H9 (cell line): ENCODE measurements around the gene HTR3D. TPM values are rescaled to one million over a fixed set of nuclear protein-coding genes. Genes with fewer than 3 reads are reported as not detected.

ENCODE experiments used
- DNase-seq: peaks from one replicate; pipeline ENCODE4 v3.0.0-alpha.2; 2017
- H2AFZ ChIP-seq: one replicate; pipeline ENCODE4 v1.6.1; 2013; ENCODE audit warnings: mild to moderate bottlenecking, low read length, control low read depth, moderate library complexity
- H2AK5ac ChIP-seq: 2 replicates; pipeline ENCODE4 v1.6.1; 2013; ENCODE audit warnings: low read length, control low read depth, mixed read lengths; ENCODE audit not compliant: insufficient read length
- H2BK120ac ChIP-seq: one replicate; pipeline ENCODE4 v1.6.1; 2013; ENCODE audit warnings: low read depth, mild to moderate bottlenecking, low read length, control low read depth, inconsistent platforms; ENCODE audit not compliant: poor library complexity, severe bottlenecking
- H2BK12ac ChIP-seq: 2 replicates; pipeline ENCODE4 v1.6.1; 2013; ENCODE audit warnings: low read length, control low read depth, mixed read lengths, low read depth; ENCODE audit not compliant: insufficient read length
- H2BK15ac ChIP-seq: 2 replicates; pipeline ENCODE4 v1.6.1; 2013; ENCODE audit warnings: low read depth, low read length, control low read depth
- H2BK20ac ChIP-seq: one replicate; pipeline ENCODE4 v1.6.1; 2013; ENCODE audit warnings: low read depth, mild to moderate bottlenecking, low read length, control low read depth, inconsistent platforms; ENCODE audit not compliant: poor library complexity, severe bottlenecking
- H2BK5ac ChIP-seq: 2 replicates; pipeline ENCODE4 v1.6.1; 2013; ENCODE audit warnings: low read length, control low read depth, mixed read lengths; ENCODE audit not compliant: insufficient read length
- H3K14ac ChIP-seq: 2 replicates; pipeline ENCODE4 v1.6.1; 2013; ENCODE audit warnings: low read length, control low read depth; ENCODE audit not compliant: insufficient read depth
- H3K18ac ChIP-seq: 2 replicates; pipeline ENCODE4 v1.6.1; 2013; ENCODE audit warnings: low read depth, mild to moderate bottlenecking, mixed read lengths, low read length, control low read depth; ENCODE audit not compliant: insufficient read length
- H3K23ac ChIP-seq: 2 replicates; pipeline ENCODE4 v1.6.1; 2013; ENCODE audit warnings: low read length, control low read depth, mixed read lengths, low read depth; ENCODE audit not compliant: insufficient read length
- H3K23me2 ChIP-seq: 2 replicates; pipeline ENCODE4 v1.6.1; 2013; ENCODE audit warnings: low read depth, mild to moderate bottlenecking, mixed read lengths, low read length, control low read depth; ENCODE audit not compliant: insufficient read length, poor library complexity, severe bottlenecking
- H3K27ac ChIP-seq: 2 replicates; pipeline ENCODE4 v1.5.1; 2013; ENCODE audit warnings: low read length, control low read depth, mixed read lengths, low read depth; ENCODE audit not compliant: insufficient read length
- H3K27me3 ChIP-seq: 2 replicates; pipeline ENCODE4 v1.6.1; 2013; ENCODE audit warnings: low read length, control low read depth, inconsistent platforms; ENCODE audit not compliant: insufficient read depth
- H3K4ac ChIP-seq: 2 replicates; pipeline ENCODE4 v1.6.1; 2013; ENCODE audit warnings: low read depth, mild to moderate bottlenecking, control low read depth, inconsistent platforms, low read length, moderate library complexity
- H3K4me1 ChIP-seq: 2 replicates; pipeline ENCODE4 v1.6.1; 2013; ENCODE audit warnings: low read length, control low read depth, inconsistent platforms; ENCODE audit not compliant: insufficient read depth
- H3K4me2 ChIP-seq: 2 replicates; pipeline ENCODE4 v1.6.1; 2013; ENCODE audit warnings: low read length, control low read depth, mixed read lengths; ENCODE audit not compliant: insufficient read length, insufficient read depth
- H3K56ac ChIP-seq: 2 replicates; pipeline ENCODE4 v1.6.1; 2013; ENCODE audit warnings: low read depth, mild to moderate bottlenecking, mixed read lengths, low read length, control low read depth; ENCODE audit not compliant: insufficient read length
- H3K79me1 ChIP-seq: 2 replicates; pipeline ENCODE4 v1.6.1; 2013; ENCODE audit warnings: low read depth, mild to moderate bottlenecking, moderate library complexity, low read length, control low read depth, inconsistent platforms; ENCODE audit not compliant: insufficient read depth, poor library complexity, severe bottlenecking
- H3K79me2 ChIP-seq: 2 replicates; pipeline ENCODE4 v1.6.1; 2013; ENCODE audit warnings: low read length, control low read depth, inconsistent platforms; ENCODE audit not compliant: insufficient read depth
- H3K9ac ChIP-seq: 2 replicates; pipeline ENCODE4 v1.6.1; 2013; ENCODE audit warnings: low read length, control low read depth, mixed read lengths; ENCODE audit not compliant: insufficient read length; ENCODE audit errors: extremely low read depth
- H3K9me3 ChIP-seq: one replicate; pipeline ENCODE4 v1.6.1; 2013; ENCODE audit warnings: low read depth, low read length, inconsistent platforms; ENCODE audit not compliant: control insufficient read depth
- H3T11ph ChIP-seq: one replicate; pipeline ENCODE4 v1.6.1; 2013; ENCODE audit warnings: mild to moderate bottlenecking, low read length, control low read depth, inconsistent platforms
- H4K20me1 ChIP-seq: one replicate; pipeline ENCODE4 v1.6.1; 2013; ENCODE audit not compliant: control insufficient read depth, insufficient read length, insufficient read depth
- H4K5ac ChIP-seq: 2 replicates; pipeline ENCODE4 v1.6.1; 2013; ENCODE audit warnings: low read depth, mild to moderate bottlenecking, mixed read lengths, low read length, control low read depth; ENCODE audit not compliant: insufficient read length
- H4K8ac ChIP-seq: replicated peaks from 2 replicates; pipeline ENCODE4 v1.6.1; 2013; ENCODE audit warnings: low read length, control low read depth, mixed read lengths, low read depth; ENCODE audit not compliant: insufficient read length
- H4K91ac ChIP-seq: 2 replicates; pipeline ENCODE4 v1.6.1; 2013; ENCODE audit warnings: low read depth, mild to moderate bottlenecking, moderate library complexity, mixed read lengths, low read length, control low read depth; ENCODE audit not compliant: insufficient read length
- H3K27ac Mint-ChIP-seq, 3 experiments: 2 replicates in 2 of 3; 3 replicates in 1 of 3; pipeline ENCODE4 v1.8.0; 2020 to 2021; ENCODE audit warnings: mixed read lengths in 3 of 3, mild to moderate bottlenecking in 1 of 3, moderate library complexity in 1 of 3
- H3K27me3 Mint-ChIP-seq: 2 replicates; pipeline ENCODE4 v1.8.0; 2021; ENCODE audit warnings: low read depth, mild to moderate bottlenecking, moderate library complexity, mixed read lengths
- H3K36me3 Mint-ChIP-seq, 3 experiments: 2 replicates in 2 of 3; 3 replicates in 1 of 3; pipeline ENCODE4 v1.8.0; 2020 to 2021; ENCODE audit warnings: low read depth in 3 of 3, mixed read lengths in 3 of 3; ENCODE audit not compliant: insufficient read depth in 1 of 3
- H3K4me1 Mint-ChIP-seq, 2 experiments: 2 replicates each; pipeline ENCODE4 v1.8.0; 2020; ENCODE audit warnings: mixed read lengths in 2 of 2
- H3K4me3 Mint-ChIP-seq, 2 experiments: 2 replicates in 1 of 2; 3 replicates in 1 of 2; pipeline ENCODE4 v1.8.0; 2020 to 2021; ENCODE audit warnings: mild to moderate bottlenecking in 2 of 2, mixed read lengths in 2 of 2, moderate library complexity in 1 of 2
- H3K9me3 Mint-ChIP-seq, 2 experiments: 2 replicates in 1 of 2; 3 replicates in 1 of 2; pipeline ENCODE4 v1.8.0; 2020; ENCODE audit warnings: mild to moderate bottlenecking in 2 of 2, mixed read lengths in 2 of 2, moderate library complexity in 1 of 2
- WGBS: extraction: QIAGEN DNeasy Blood & Tissue Kit; methylation state at CpG from one replicate; pipeline ENCODE4 v1.1.7; 2013; ENCODE audit warnings: missing lambda C conversion rate, low lambda C conversion rate, mixed read lengths; ENCODE audit not compliant: insufficient read length; ENCODE audit errors: extremely low coverage; 5-methylcytosine and 5-hydroxymethylcytosine counted together
- total RNA-seq: library from RNA; stranded (reverse); gene quantifications from 2 replicates; pipeline ENCODE4 v1.2.1, GENCODE V29; 2021
- TF ChIP-seq, protein P1 (sequence below): fragments of 200-600 bp; sonication (generic); conservative IDR thresholded peaks from 3 replicates; pipeline ENCODE4 v1.8.0; 2021; ENCODE audit warnings: antibody characterized with exemption, mild to moderate bottlenecking

Gene HTR3D
- total RNA-seq, 1 experiment from 2014 or later, result not detected

DNA sequence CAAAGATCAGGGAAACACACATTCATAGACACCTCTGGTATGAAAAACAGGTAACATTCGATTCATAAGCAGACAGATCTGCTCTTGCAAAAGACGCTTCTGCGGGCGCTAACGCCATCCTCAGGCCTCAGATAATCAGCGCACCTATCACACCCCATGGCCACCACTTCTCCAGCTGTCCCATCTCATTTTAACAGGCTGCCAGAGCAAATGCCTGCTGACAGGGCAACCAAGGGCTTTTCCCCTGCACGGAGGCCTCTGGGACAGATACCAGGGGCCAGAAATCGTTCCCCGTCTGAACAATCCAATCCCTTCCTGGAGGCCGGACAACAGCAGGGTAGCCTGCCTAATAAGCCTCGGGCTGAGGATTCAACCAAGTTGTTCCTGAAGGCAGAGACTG lies 29.1 kb upstream of the HTR3D start:
- TF ChIP-seq, protein P1, sequence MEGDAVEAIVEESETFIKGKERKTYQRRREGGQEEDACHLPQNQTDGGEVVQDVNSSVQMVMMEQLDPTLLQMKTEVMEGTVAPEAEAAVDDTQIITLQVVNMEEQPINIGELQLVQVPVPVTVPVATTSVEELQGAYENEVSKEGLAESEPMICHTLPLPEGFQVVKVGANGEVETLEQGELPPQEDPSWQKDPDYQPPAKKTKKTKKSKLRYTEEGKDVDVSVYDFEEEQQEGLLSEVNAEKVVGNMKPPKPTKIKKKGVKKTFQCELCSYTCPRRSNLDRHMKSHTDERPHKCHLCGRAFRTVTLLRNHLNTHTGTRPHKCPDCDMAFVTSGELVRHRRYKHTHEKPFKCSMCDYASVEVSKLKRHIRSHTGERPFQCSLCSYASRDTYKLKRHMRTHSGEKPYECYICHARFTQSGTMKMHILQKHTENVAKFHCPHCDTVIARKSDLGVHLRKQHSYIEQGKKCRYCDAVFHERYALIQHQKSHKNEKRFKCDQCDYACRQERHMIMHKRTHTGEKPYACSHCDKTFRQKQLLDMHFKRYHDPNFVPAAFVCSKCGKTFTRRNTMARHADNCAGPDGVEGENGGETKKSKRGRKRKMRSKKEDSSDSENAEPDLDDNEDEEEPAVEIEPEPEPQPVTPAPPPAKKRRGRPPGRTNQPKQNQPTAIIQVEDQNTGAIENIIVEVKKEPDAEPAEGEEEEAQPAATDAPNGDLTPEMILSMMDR, result 0 out of 3 replicates have a peak, but pooled peaks have one; percentile 22
- H2AK5ac ChIP-seq, result no peak overlapping the region
- no peak overlapping the region for H2BK12ac ChIP-seq
- H3K4me3 Mint-ChIP-seq, result no peak overlapping the region
- no peak overlapping the region for H2BK20ac ChIP-seq
- no peak overlapping the region for H3K14ac ChIP-seq
- H3K23me2 ChIP-seq, result no peaks in the 10 kb centered on the region
- H3K4me1 ChIP-seq, result no peaks in the 10 kb centered on the region
- H3K27me3 ChIP-seq, result no peaks in the 10 kb centered on the region
- H4K5ac ChIP-seq, result no peak overlapping the region
- no peaks in the 10 kb centered on the region for H3K9me3 Mint-ChIP-seq
- DNase-seq, result no peak
- H3K27ac ChIP-seq, result no peak overlapping the region
- H2AFZ ChIP-seq, result no peak overlapping the region
- H3K4me1 Mint-ChIP-seq, result peaks cover 10% of the 10 kb centered on the region in 2 experiments
- peak overlapping the region in 2 of 3 experiments; percentile 32 to 90; a peak in 3 of 7 replicates for H3K27ac Mint-ChIP-seq
- H3T11ph ChIP-seq, result no peak overlapping the region
- no peaks in the 10 kb centered on the region for H3K27me3 Mint-ChIP-seq
- peaks cover 0 to 11% (median 0%) of the 10 kb centered on the region in 3 experiments; a peak in 4 of 7 replicates for H3K36me3 Mint-ChIP-seq
- H3K4ac ChIP-seq, result no peak overlapping the region
- no peak overlapping the region for H3K23ac ChIP-seq
- H3K79me1 ChIP-seq, result no peaks in the 10 kb centered on the region
- no peak overlapping the region for H2BK5ac ChIP-seq
- no peak overlapping the region for H2BK120ac ChIP-seq
- no peaks in the 10 kb centered on the region for H3K9me3 ChIP-seq
- no peak overlapping the region for H3K18ac ChIP-seq
- H3K4me2 ChIP-seq, result no peak overlapping the region
- no peaks in the 10 kb centered on the region for H3K79me2 ChIP-seq
- H4K8ac ChIP-seq, result no peak overlapping the region
- no peak overlapping the region for H3K56ac ChIP-seq
- no peaks in the 10 kb centered on the region for H4K20me1 ChIP-seq
- no peak overlapping the region for H4K91ac ChIP-seq
- H2BK15ac ChIP-seq, result no peak overlapping the region
- WGBS, result no CpG with 5 or more reads among the region's 11 CpGs
- no peak overlapping the region for H3K9ac ChIP-seq
